GM19043 (cell line): ENCODE data around the gene ULBP1.
"Not testable (repeated sequence)": the region's sequence is repeated elsewhere in the genome, so short reads cannot be mapped to it uniquely, and the experiment has no call there.

Experiments used
- ATAC-seq: cut with Tn5 transposase; IDR thresholded peaks from one replicate; pipeline ENCODE4 v1.9.1; 2021; ENCODE audit warnings: low read depth; ENCODE audit not compliant: unreplicated experiment

The ULBP1 gene

GRCh38 chr6:150003599-150003998, 39.9 kb downstream of the ULBP1 start:
- ATAC-seq = not testable (repeated sequence)

GRCh38 chr6:150004101-150004782, 40.5 kb downstream of the ULBP1 start:
- ATAC-seq = no peak

- ATAC-seq = peak; percentile 65
Measured at GRCh38 chr6:150004783-150005717, 41.3 kb downstream of the ULBP1 start.

GRCh38 chr6:150005761-150006651, 42.3 kb downstream of the ULBP1 start:
- no peak for ATAC-seq

GRCh38 chr6:150006961-150007464, 43.3 kb downstream of the ULBP1 start:
- ATAC-seq = no peak

- ATAC-seq = no peak
Measured at GRCh38 chr6:150008588-150008987, 44.8 kb downstream of the ULBP1 start.

GRCh38 chr6:150012846-150013784, 49.4 kb downstream of the ULBP1 start:
- not testable (repeated sequence) for ATAC-seq

GRCh38 chr6:150013785-150014622, 50.3 kb downstream of the ULBP1 start:
- ATAC-seq = not testable (repeated sequence)

- not testable (repeated sequence) for ATAC-seq
Measured at GRCh38 chr6:150014623-150015280, 51.0 kb downstream of the ULBP1 start.

- ATAC-seq = not testable (repeated sequence)
Measured at GRCh38 chr6:150015281-150016001, 51.7 kb downstream of the ULBP1 start.

GRCh38 chr6:150016324-150017185, 52.8 kb downstream of the ULBP1 start:
- ATAC-seq = peak; percentile 61

- ATAC-seq = not testable (repeated sequence)
Measured at GRCh38 chr6:150017186-150017521, 53.4 kb downstream of the ULBP1 start.

GRCh38 chr6:150018846-150019580, 55.3 kb downstream of the ULBP1 start:
- ATAC-seq = no peak

- ATAC-seq = not testable (repeated sequence)
Measured at GRCh38 chr6:150021870-150022269, 58.1 kb downstream of the ULBP1 start.
